ENCODE measurements around the gene PFN3. TPM values are rescaled to one million over a fixed set of nuclear protein-coding genes. Genes with fewer than 3 reads are reported as not detected.

PFN3 gene
- total RNA-seq, 2 experiments from 2014 or later = not detected

DNA sequence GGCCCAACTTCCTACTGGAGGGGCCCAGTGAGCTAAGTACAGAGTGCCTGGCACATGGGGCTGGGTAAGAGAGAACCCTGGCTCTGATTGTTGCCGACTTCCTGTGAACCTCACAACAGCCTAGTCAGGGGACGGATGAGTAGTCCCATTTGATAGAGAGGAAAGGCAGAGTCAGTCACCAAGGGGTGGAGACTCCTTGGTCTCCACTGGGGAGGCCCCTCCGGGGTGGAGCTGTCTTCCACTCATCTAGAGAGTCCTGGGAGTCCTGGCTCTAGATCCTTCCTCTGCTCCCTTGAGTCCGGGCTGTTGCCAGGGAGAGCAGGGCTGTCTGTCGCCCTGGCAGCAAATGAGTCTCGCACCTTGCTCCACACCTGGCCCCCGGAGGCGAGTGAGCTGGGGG lies 34.0 kb upstream of the PFN3 start:
- TF ChIP-seq EZH2phosphoT487 (IDR thresholded peaks at IDR 0.05; ENCODE audit: borderline replicate concordance, low read depth, low read length) = no peak
- TF ChIP-seq CTCF (conservative IDR thresholded peaks at IDR 0.05; ENCODE audit: low read length) = no peak
- no peak for DNase-seq (ENCODE audit: low spot score)
- Histone ChIP-seq H3K9me3 (ENCODE audit: low read length) (no peaks in the 10 kb centered on the region), H2AFZ (ENCODE audit: low read length) (no peak overlapping the region), H3K27ac (ENCODE audit: low read depth, low read length, poor library complexity, severe bottlenecking) (no peak overlapping the region), H3K9me2 (ENCODE audit: insufficient read depth, low read length) (no peaks in the 10 kb centered on the region), H3K36me3 (ENCODE audit: insufficient read depth, low read length) (peaks cover 73% of the 10 kb centered on the region), H3K79me2 (ENCODE audit: insufficient read depth, low read depth, low read length) (peaks cover 8% of the 10 kb centered on the region; the same call in 1 of the 2 replicates), H3K4me2 (ENCODE audit: low read length) (no peak overlapping the region), H4K20me1 (ENCODE audit: insufficient read depth, low read length) (peaks cover 9% of the 10 kb centered on the region), H3K4me1 (ENCODE audit: insufficient read depth, low read length, poor library complexity, severe bottlenecking) (peaks cover 32% of the 10 kb centered on the region), H3K4me3 (ENCODE audit: low read depth, low read length, poor library complexity, severe bottlenecking) (no peak overlapping the region)
- intact Hi-C loops (cut with micrococcal nuclease; ENCODE audit: unreplicated experiment) = no loop called here
- ChIA-PET POLR2A (no interaction called here), CTCF (ENCODE audit: unreplicated experiment) (no interaction called here)
- BruUV-seq (replicated peaks) = no TSS peak

GRCh38 chr5:177433658-177434217 lies 33.3 kb upstream of the PFN3 start:
- TF ChIP-seq CTCF (conservative IDR thresholded peaks at IDR 0.05; ENCODE audit: low read length) (no peak), EZH2phosphoT487 (IDR thresholded peaks at IDR 0.05; ENCODE audit: borderline replicate concordance, low read depth, low read length) (no peak)
- DNase-seq (ENCODE audit: low spot score) = no peak
- Histone ChIP-seq H3K9me3 (ENCODE audit: low read length) (no peaks in the 10 kb centered on the region), H3K36me3 (ENCODE audit: insufficient read depth, low read length) (peaks cover 70% of the 10 kb centered on the region), H3K4me3 (ENCODE audit: low read depth, low read length, poor library complexity, severe bottlenecking) (no peak overlapping the region), H3K4me1 (ENCODE audit: insufficient read depth, low read length, poor library complexity, severe bottlenecking) (peaks cover 39% of the 10 kb centered on the region), H4K20me1 (ENCODE audit: insufficient read depth, low read length) (peaks cover 9% of the 10 kb centered on the region), H3K79me2 (ENCODE audit: insufficient read depth, low read depth, low read length) (peaks cover 13% of the 10 kb centered on the region; the same call in 1 of the 2 replicates), H3K9me2 (ENCODE audit: insufficient read depth, low read length) (no peaks in the 10 kb centered on the region), H3K4me2 (ENCODE audit: low read length) (no peak overlapping the region), H2AFZ (ENCODE audit: low read length) (no peak overlapping the region), H3K27ac (ENCODE audit: low read depth, low read length, poor library complexity, severe bottlenecking) (no peak overlapping the region)
- ChIA-PET POLR2A (no interaction called here), CTCF (ENCODE audit: unreplicated experiment) (no interaction called here)
- intact Hi-C loops (cut with micrococcal nuclease; ENCODE audit: unreplicated experiment) = no loop called here
- BruUV-seq (replicated peaks) = no TSS peak

DNA sequence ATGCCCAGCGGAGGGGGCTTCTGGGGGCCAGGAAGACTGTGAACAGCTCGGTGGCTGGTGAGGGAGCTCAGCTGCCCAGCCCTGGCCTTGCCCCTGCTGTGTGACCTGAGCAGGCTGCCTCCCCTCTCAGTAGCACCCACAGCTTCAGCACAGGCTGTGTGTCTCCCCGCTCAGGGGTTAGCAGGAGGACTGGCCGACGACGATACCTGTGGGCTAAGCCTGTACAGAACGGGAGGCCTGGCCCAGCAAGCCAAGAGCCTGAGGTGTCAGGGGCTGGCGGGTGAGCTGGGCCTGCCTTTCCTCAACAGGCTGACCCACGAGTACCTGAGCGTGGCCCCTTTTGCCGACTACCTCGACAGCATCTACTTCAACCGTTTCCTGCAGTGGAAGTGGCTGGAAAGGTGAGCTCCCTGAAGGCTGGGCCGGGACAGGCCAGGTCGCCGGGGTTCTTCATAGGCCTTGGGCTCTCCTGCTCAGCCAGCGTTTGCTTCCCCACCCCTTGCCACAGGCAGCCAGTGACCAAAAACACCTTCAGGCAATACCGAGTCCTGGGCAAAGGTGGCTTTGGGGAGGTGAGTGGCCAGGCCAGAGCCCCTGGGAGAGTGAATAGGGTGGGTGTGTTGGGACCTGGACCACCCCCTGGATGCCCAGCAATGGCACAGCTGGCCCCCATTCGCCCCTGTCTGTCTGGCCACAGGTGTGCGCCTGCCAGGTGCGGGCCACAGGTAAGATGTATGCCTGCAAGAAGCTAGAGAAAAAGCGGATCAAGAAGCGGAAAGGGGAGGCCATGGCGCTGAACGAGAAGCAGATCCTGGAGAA lies 32.6 kb upstream of the PFN3 start:
- H4K20me1 ChIP-seq (ENCODE audit: insufficient read depth, low read length) = peaks cover 9% of the 10 kb centered on the region

More for the DNA sequence above, 32.6 kb upstream of the PFN3 start:
- Histone ChIP-seq H3K4me1 (ENCODE audit: insufficient read depth, low read length, poor library complexity, severe bottlenecking) (peaks cover 46% of the 10 kb centered on the region), H3K4me3 (ENCODE audit: low read depth, low read length, poor library complexity, severe bottlenecking) (no peak overlapping the region), H3K27ac (ENCODE audit: low read depth, low read length, poor library complexity, severe bottlenecking) (no peak overlapping the region), H3K9me3 (ENCODE audit: low read length) (no peaks in the 10 kb centered on the region), H3K36me3 (ENCODE audit: insufficient read depth, low read length) (peaks cover 64% of the 10 kb centered on the region), H3K4me2 (ENCODE audit: low read length) (no peak overlapping the region), H2AFZ (ENCODE audit: low read length) (no peak overlapping the region), H3K79me2 (ENCODE audit: insufficient read depth, low read depth, low read length) (peaks cover 20% of the 10 kb centered on the region; the same call in 1 of the 2 replicates), H3K9me2 (ENCODE audit: insufficient read depth, low read length) (no peaks in the 10 kb centered on the region)
- BruUV-seq (replicated peaks) = no TSS peak
- ChIA-PET POLR2A (interaction anchor here (1.3 kb wide), 1 partner anchor 28 kb away, joined by 3 read pairs; no protein-coding TSS in a partner anchor), CTCF (ENCODE audit: unreplicated experiment) (no interaction called here)
- DNase-seq (ENCODE audit: low spot score) = no peak
- intact Hi-C loops (cut with micrococcal nuclease; ENCODE audit: unreplicated experiment) = no loop called here
- TF ChIP-seq EZH2phosphoT487 (IDR thresholded peaks at IDR 0.05; ENCODE audit: borderline replicate concordance, low read depth, low read length) (no peak), CTCF (conservative IDR thresholded peaks at IDR 0.05; ENCODE audit: low read length) (no peak)
